GM19395 (cell line): ENCODE results near the gene CACFD1.

Experiments
- ATAC-seq: cut with Tn5 transposase; IDR thresholded peaks from one replicate; pipeline ENCODE4 v1.9.1; 2021; ENCODE audit warnings: mild to moderate bottlenecking, moderate library complexity; ENCODE audit not compliant: unreplicated experiment

Gene CACFD1

GRCh38 chr9:133459476-133460404 lies at the start of gene CACFD1:
Gene CACFD1 (plus strand): TSS chr9:133459978. CDS start chr9:133460067, 89 bp downstream.
- peak; percentile 75 for ATAC-seq

DNA sequence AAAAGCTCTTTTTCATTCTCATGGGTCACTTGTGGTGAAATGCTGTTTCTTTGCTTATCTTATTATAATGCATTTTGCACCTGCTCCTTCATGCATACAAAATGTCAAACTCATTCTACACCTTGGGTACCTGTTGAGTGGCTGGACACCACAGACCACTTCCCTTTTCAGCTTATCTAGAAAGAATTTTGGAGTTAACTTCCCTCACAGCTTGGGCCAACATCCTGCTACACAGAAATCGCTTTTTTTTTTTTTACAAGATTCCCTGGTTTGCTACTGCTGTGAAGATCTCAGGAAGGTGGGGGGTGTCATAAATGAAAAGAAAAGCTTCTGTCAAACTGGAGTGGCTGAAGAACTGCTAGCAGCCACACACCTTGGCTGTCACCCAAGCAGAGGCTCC lies 44.6 kb upstream of the CACFD1 start:
- no peak for ATAC-seq

- ATAC-seq: peak; percentile 70
These were observed 42.0 kb upstream of the CACFD1 start, which contains the start of gene REXO4 for GRCh38 chr9:133417541-133418461. Gene REXO4 (minus strand): TSS chr9:133418010. CDS start chr9:133417844, 166 bp downstream.

DNA sequence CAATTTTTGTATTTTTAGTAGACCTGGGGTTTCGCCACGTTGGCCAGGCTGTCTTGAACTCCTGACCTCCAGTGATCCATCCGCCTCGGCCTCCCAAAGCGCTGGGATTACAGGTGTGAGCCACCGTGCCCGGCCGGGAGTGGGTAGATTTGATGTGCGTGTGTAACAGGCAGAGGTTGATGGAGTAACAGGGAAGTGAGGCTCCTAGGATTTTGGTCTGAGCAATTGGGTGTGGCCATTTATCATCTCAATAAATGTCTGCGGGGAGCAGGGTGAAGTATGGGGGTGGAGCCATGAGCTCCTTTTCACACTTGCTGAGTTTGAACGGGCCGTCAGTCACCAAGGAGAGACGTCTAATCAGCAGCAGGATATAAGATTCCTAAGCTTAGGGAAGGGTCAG lies 40.8 kb upstream of the CACFD1 start:
- ATAC-seq: no peak

- ATAC-seq: peak; percentile 42
These were observed 39.4 kb upstream of the CACFD1 start for GRCh38 chr9:133420392-133420827.

DNA sequence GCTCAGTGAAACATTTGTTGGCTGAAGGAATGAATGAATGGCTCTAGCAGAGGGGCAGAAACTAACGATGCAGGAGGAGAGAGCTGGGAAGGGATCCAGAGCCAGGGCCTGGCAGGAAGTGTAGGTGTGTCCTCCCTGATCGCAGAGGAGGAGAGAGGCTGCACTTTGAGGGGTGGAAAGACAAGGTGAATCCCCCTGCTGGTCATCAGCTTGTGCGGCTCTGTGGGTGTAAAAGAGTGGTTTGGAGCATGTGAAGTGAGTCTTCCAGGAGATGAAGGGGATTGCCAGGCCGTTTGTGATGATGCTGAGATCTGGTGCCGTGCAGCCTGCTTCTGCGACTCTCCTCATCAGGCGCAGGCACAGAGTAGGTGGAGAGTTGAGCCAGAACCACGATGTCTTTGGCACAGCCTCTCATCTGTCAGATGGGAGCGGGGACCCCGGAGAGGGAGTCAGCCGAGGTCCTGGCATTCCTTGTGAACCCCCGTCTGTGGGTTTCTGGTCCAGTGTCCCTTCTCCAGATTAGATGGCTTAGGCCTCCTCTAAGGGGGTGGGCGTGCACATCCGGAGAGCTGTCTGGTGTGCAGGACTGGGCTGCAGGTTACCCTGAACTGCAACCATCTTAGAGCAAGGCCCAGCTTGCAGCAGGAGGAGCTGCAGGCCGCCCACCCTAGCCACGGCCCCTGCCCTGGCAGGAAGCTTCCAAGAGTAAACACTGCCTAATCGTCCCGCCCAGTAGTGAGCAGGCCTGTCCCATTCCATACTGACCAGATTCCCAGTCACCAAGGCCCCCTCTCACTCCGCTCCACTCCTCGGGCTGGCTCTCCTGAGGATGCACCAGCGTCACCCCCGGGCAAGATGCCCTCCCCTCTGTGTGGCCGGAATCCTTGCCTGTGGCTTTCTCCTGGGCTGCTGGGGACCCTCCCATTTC lies 37.9 kb upstream of the CACFD1 start, which contains the start of gene ADAMTS13:
Gene ADAMTS13 (plus strand): TSS at position 753 of the 928 bp plus-strand sequence. CDS start 77 bp downstream, at position 830.
- peak; percentile 34 for ATAC-seq

- ATAC-seq: no peak
These were observed 36.6 kb upstream of the CACFD1 start for GRCh38 chr9:133423216-133423615.

GRCh38 chr9:133424187-133424586 lies 35.6 kb upstream of the CACFD1 start:
- no peak for ATAC-seq

DNA sequence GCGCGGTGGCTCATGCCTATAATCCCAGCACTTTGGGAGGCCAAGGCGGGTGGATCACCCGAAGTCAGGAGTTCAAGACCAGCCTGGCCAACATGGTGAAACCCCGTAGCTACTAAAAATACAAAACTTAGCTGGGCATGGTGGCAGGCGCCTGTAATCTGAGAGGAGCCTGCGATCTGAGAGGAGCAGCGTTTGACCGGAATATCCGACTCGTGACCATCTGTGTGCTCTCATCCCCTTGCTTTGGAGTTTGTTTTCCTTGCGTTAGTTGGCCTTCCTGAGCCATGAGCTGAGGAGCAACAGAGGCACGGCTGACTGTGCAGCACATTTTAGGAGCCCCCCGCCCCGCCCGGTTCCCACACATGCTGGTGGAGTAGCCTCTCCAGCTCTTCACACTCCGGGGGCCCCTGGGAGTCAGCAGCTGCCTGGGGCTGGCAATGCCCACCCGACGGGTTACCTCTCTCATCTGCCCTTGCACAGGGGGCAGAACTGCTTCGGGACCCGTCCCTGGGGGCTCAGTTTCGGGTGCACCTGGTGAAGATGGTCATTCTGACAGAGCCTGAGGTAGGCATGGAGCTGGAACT lies 34.6 kb upstream of the CACFD1 start:
- no peak for ATAC-seq

DNA sequence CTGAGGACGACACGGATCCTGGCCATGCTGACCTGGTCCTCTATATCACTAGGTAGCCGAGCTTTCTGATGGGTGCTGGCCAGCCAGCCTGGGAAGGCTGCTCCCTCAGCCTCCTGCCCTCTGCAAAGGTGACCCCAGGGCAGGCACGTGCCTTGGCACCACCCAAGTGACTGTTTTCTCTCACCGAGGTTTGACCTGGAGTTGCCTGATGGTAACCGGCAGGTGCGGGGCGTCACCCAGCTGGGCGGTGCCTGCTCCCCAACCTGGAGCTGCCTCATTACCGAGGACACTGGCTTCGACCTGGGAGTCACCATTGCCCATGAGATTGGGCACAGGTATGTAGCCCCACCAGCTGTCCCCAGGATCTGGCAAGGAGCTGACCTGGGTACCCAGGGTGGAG lies 33.8 kb upstream of the CACFD1 start:
- ATAC-seq: no peak

DNA sequence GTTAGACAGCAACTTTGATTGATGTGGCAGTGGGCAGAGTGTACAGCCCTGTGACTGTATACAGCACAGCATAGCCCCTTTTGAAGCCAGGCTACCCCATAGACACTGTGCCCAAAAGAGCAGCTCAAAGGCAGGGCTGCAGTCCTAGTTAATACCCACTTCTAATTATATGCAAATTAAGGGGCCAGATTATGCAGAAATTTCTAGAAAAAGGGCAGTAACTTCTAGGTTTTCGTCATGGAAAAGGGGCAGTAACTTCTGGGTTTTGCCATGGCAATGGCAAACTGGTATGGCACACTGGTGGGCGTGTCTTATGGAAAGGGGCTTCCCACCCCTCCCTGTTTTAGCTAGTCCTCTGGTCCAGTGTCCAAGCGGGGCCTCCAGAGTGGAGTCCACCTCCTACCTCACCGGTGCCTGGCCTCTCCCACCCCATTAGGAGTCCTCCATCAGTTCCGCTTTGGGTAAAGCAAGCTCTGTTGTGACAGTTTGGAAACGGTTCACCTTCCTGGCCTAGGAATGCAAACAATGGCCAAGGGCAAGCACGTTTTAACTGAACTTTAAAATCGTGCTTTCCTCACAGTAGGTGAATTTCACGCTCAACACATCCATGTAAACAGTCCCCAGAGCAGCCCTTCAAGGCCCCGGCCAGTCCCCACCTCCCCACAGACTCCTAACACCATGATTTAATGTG lies 32.0 kb upstream of the CACFD1 start:
- ATAC-seq: no peak

GRCh38 chr9:133428617-133429101 lies 31.1 kb upstream of the CACFD1 start:
- ATAC-seq: no peak

GRCh38 chr9:133429214-133429613 lies 30.6 kb upstream of the CACFD1 start:
- ATAC-seq: no peak

DNA sequence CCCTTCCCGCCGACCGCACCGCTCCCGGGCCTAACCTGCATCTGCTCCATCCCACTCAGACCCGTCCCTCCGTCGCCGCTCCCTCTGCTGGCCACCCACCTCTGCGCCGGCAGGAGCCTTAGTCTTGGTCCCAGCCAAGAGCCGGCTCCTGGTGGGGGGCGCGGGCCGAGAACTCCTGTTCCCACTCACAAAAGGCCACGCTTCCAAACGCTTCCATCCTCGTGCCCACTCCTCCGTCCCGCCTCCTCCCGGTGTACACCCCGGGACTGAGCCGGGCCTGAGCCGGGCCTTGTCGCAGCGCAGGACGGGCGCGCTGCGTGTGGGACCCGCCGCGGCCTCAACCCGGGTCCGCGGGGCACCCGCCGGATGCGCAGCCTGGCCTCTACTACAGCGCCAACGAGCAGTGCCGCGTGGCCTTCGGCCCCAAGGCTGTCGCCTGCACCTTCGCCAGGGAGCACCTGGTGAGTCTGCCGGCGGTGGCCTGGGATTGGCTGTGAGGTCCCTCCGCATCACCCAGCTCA lies 30.1 kb upstream of the CACFD1 start:
- ATAC-seq: no peak

DNA sequence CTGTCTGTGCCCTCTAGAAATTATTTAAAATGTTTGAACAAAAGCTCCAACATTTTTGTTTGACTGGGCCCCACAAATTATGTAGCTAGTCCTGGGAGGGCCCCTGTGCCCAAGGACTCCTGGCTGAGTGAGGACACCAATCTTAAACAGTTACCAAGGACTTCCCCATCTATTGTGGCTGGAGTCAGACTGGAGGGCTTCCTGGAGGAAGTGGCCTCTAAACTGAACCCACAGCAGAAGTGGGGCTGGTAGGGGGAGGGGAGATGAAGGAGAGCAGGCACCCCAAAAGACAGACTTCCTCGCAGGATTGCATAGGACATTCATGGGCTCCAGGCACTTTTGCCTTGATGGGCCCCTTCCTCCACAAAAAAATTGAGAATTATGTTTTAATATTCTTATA lies 29.5 kb upstream of the CACFD1 start:
- ATAC-seq: no peak

GRCh38 chr9:133433351-133433843 lies 26.4 kb upstream of the CACFD1 start:
- no peak for ATAC-seq

DNA sequence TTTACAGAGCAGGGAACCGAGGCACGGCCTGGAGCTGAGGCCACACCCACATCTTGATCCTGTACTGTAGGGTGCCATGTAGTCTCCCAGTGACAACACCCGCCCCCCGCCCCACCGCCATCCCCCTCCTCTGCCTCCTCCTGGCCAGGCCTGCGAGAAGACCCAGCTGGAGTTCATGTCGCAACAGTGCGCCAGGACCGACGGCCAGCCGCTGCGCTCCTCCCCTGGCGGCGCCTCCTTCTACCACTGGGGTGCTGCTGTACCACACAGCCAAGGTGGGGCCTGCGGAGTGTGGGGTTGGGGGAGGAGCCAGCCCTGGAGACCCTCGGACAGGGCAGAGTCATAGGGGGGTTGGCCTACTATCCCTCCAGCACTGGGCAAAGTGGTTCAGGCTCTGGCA lies 23.1 kb upstream of the CACFD1 start:
- no peak for ATAC-seq

- no peak for ATAC-seq
These were observed 21.8 kb upstream of the CACFD1 start for GRCh38 chr9:133437753-133438531.
